NCI-H1417 treated with DMSO at 0.1 percent for 48 hours (cell line): ENCODE results near the gene CHST3.

Experiments used
- DNase-seq: peaks from one replicate; lab custom pipeline; 2025; lab: John Stamatoyannopoulos, UW

CHST3 gene

GRCh38 chr10:72056932-72057751, 92.9 kb downstream of the CHST3 start:
- DNase-seq = no peak

GRCh38 chr10:72058347-72058898, 94.2 kb downstream of the CHST3 start:
- DNase-seq = no peak

- no peak for DNase-seq
Observed at GRCh38 chr10:72058989-72059842, 95.0 kb downstream of the CHST3 start.

- no peak for DNase-seq
Observed at GRCh38 chr10:72059843-72060822, 95.9 kb downstream of the CHST3 start.

- no peak for DNase-seq
Observed at GRCh38 chr10:72061491-72061890, 97.3 kb downstream of the CHST3 start.

GRCh38 chr10:72061930-72062329, 97.7 kb downstream of the CHST3 start:
- DNase-seq = no peak

GRCh38 chr10:72062382-72062781, 98.2 kb downstream of the CHST3 start:
- no peak for DNase-seq
